Activated T-helper 1 cell treated with Interleukin-2 at 50 U/mL for 16 hours (primary cell): ENCODE measurements around the gene RAB4B.
"Not testable (repeated sequence)": the region's sequence is repeated elsewhere in the genome, so short reads cannot be mapped to it uniquely, and the experiment has no call there.

ENCODE experiments used
- DNase-seq: peaks from one replicate; pipeline ENCODE4 v3.0.0-alpha.2; 2020; ENCODE audit warnings: low read depth

RAB4B gene

GRCh38 chr19:40780582-40780981, 2.5 kb downstream of the RAB4B start:
- DNase-seq, result no peak

- no peak for DNase-seq
Observed at GRCh38 chr19:40781140-40781539, 3.1 kb downstream of the RAB4B start.

DNA sequence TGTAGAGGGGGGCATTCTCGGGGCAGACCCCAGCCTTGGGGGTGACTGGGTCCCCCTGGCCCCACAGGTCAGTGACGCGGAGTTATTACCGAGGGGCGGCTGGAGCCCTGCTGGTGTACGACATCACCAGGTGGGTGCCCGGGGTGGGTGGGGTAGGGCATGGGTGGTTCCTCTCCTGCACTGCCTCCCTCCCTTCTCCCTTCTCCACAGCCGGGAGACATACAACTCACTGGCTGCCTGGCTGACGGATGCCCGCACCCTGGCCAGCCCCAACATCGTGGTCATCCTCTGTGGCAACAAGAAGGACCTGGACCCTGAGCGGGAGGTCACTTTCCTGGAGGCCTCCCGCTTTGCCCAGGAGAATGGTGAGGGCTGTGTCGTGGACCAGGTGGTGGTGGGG, 5.7 kb downstream of the RAB4B start:
- no peak for DNase-seq

DNA sequence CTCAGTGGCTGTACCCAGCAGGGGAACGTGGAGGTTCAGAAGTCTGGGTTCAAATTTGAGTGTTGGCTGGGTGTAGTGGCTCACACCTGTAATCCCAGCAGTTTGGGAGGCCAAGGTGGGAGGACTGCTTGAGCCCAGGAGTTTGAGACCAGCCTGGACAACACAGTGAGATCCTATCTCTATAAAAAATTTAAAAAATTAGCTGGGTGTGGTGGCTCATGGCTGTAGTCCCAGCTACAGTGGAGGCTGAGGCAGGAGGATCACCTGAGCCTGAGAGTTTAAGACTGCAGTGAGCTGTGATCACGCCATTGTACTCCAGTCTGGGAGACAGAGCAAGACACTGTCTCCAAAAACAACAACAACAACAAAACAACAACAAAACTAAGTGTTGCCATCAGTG, 6.1 kb downstream of the RAB4B start:
- not testable (repeated sequence) for DNase-seq

DNA sequence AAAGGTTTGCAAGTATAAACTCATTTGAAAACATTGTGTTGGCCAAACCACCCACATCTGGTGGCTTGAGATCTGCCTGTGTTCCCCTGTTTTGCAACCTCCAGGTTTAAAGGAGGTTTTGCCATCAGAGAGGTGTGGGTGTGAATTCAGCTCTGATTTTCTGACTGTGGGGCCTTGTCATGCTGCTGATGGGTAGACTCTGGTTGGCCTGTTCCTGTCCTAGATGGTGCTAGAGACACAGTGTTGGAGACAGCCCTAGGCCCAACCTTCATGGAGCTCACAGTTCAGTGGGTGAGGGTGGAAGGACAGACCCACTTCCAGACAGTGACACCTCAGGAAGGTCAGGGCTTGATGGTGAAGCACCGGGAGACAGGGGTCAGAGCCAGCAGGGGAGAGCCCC, 7.5 kb downstream of the RAB4B start:
- DNase-seq, result no peak

GRCh38 chr19:40786060-40787037, 8.3 kb downstream of the RAB4B start:
- no peak for DNase-seq

DNA sequence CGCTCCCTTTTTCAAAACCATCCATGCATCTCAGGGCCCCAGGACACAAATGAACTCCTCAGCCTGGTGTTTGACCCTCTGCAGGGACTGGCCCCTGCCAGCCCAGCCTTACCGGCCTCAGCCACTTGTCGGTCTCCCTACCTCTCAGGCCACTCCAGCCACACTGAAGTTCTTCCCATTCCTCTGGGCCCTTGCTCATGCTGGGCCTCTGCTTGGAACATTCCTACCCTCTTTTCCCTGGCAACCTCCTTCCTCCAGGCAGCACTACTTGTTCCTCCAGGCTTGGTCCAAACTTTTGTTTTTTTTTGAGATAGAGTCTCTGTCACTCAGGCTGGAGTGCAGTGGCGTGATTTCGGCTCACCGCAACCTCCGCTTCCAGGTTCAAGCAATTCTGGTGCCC, 13.3 kb downstream of the RAB4B start:
- no peak for DNase-seq

DNA sequence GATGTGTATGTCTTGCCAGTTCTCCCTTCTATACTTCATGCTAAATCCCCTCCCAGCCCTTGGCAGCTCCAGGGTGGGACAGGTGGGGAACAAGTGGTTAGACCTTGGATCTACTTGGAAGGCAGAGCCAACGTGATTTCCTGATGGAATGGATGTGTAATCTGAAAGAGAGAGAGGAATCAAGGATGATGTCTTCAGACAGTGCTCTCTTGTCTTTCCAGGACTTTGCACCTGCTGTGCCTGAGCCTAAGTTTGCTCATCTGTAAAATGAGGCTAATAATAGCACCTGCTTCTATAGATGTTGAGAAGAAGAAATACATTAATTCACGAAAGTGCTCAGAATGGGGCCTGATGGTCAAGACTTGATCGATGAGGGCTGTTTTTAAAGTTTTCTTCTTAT, 13.9 kb downstream of the RAB4B start:
- DNase-seq, result no peak

- DNase-seq, result no peak
Observed at GRCh38 chr19:40797166-40797962, 19.3 kb downstream of the RAB4B start.

DNA sequence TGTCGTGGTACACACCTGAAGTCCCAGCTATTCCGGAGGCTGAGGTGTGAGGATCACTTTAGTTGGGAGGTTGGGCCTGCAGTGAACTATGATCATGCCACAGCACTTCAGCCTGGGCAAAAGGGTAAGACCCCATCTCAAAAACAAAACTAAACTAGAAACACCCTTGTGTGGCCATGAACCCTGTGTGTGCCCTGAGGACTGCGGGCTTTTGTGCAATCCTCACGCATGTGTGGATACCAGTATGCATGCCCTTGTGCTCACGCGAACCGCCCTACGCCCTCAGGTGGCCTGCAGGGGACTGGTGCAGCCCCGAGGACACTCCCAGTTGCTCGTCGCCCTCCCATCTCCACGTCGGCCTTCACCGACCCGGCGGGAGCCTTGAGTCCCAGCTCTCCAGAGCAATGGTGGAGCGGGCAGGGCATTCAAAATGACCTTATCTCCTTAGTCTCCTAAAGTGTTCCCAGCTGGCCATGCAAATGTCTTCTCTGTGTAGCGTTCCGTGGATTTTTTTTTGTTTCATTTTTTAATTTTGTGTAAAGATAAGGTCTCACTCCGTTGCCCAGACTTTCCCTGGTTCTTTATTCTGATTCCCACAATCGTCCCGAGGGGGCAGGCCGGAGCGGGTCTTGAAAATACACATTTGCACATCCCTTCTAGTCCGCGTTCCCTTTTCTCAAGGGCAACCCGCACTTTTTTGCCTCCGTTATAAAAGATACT, 20.1 kb downstream of the RAB4B start:
- DNase-seq, result peak; percentile 55

GRCh38 chr19:40798683-40799557, 20.9 kb downstream of the RAB4B start, which contains the start of gene EGLN2:
TSS of gene EGLN2 (plus strand) at chr19:40799191. CDS start at chr19:40800573, 1,382 bp downstream.
- peak; percentile 100 for DNase-seq

GRCh38 chr19:40799558-40800338, 21.7 kb downstream of the RAB4B start:
- no peak for DNase-seq

GRCh38 chr19:40800339-40800996, 22.4 kb downstream of the RAB4B start:
- no peak for DNase-seq

- DNase-seq, result no peak
Observed at GRCh38 chr19:40800997-40801377, 22.9 kb downstream of the RAB4B start.

DNA sequence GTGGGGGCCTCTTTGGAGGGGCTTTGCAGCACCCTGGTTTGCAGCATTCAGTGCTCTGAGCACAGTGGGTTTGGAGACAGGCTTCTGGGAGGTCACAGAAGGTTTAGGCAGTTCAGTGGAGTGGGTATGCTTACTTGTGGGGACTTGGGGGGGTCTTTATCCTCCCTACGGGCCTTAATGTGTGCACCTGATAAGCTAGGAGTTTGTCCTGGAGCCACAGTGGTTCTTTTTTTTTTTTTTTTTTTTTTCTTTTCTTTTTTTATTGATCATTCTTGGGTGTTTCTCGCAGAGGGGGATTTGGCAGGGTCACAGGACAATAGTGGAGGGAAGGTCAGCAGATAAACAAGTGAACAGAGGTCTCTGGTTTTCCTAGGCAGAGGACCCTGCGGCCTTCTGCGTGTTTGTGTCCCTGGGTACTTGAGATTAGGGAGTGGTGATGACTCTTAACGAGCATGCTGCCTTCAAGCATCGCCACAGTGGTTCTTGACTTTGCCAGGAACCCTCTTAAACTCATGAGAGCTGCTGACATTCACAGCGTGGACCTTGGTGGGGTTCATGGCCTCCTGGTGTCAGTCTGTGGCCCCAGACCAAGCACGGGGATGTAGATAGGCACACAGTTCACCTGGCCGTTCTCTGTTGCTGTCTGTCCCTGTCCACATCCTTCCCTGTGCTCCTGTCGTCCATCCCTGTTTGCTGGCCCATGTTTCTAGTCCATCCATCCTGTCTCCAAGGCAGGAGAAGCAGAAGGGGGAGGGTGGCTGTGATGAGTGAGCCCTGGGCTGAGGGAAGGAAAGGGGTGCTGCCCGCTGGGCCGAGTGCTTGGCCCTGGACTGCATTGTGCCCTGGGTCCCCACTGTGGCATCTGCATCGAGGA, 23.6 kb downstream of the RAB4B start:
- DNase-seq, result no peak

DNA sequence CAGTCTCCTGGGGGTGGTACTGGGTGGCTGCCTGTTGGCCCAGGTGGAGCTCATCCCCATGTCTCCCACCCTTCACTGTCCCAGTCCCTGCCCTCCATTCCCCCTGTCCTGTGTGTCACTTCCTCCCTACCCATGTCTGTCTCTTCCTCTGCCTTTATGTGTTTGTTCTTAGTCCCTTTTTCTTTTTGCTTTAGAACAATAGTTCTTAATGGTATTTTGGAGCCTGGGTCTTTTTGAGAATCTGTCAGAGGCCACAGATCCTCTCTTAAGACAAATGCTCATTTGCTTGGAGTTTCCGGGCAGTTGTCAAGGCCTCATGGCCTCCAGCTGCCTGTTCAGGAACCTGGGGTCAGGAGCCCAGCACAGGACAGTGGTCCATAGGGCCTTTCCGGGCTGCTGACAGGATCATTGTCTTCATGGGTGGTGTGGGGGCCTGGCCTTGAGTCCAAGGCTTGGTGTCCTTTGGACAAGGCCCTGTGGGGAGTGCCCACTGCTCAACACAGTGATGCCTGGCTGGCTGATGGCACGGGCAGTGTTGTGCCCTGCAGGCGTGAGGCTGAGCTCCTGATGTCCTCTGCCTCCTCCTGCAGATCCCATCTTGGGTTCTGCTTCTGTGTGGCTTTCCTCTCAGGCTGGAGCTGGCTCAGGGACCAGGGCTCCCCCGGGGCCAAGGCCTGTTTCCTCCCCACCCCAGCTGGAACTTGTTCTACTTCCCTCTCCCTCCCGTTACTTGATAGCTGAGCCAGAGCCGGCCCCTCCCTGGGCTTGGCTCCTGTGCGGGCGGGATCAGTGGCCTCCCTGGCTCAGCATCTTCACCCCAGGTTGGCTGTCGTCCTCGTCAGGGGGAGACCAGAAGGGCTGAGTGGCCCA, 24.5 kb downstream of the RAB4B start:
- DNase-seq, result no peak

DNA sequence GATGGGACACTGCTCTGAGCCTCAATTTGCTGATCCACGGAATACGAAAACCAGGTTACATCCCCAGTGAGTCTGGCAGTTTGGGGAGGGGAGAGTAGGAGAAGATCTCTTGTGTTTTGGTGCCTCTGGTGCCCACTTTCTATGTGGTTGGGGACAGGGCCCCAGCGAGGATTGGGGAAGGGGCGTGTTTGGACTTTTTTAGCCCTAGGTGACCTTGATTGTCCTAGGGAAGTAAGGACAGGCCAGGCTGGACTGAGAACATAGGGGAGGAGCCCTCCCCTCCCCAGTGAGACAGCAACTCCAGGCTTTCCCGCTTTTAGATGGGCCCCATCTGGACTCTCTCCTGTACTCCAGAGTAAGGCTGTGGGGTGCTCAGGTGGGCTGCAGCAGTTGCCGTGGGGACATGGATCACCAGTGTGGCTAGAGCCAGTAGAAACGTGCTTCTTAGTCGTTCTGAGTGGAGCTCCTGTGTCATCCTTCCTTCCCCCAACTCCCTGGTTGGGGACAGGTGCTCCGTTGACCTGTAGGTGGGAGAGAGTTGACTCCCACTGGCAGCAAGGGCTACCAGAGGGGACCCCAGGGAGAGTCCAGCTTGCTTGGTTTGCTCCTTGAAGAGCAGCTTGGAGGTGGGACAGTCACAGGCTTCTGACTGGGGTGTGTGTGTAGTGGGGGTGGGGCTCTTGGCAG, 25.3 kb downstream of the RAB4B start:
- no peak for DNase-seq
